Choroid plexus epithelial cell (primary cell): Measurements from ENCODE around the gene DNAJC24.

Source experiments
- DNase-seq: peaks from one replicate; pipeline ENCODE4 v3.0.0-alpha.2; 2010; ENCODE audit warnings: low read depth
- H3K4me3 ChIP-seq: 2 replicates; pipeline ENCODE4 v1.5.1; 2011; ENCODE audit warnings: low read depth, mild to moderate bottlenecking, control low read depth, low read length, moderate library complexity
- TF ChIP-seq, protein P1 (sequence below): conservative IDR thresholded peaks from 2 replicates; pipeline ENCODE4 v1.5.1; 2011; ENCODE audit warnings: low read depth, mild to moderate bottlenecking, control low read depth, inconsistent platforms, low read length, moderate library complexity

DNAJC24 gene

DNA sequence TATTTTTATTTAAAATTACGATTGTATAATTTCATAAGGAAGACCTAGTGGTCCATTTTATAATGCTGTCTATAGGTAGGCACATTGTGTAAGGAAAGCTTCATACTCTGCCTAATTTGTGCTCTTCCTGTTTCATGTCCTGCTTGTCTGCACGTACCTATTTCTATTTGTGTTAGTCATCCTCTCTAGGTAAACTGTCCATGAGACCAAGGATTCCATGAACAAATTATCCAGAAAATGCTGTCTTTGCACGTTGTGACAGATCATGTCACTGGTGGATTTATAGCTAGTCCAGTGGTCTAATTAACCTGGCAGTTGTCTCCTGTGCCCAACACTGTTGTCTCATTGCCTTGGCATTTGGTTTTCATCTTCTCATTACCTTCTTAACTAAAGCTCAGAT lies 44.7 kb downstream of the DNAJC24 start:
- DNase-seq = no peak
- TF ChIP-seq, protein P1, sequence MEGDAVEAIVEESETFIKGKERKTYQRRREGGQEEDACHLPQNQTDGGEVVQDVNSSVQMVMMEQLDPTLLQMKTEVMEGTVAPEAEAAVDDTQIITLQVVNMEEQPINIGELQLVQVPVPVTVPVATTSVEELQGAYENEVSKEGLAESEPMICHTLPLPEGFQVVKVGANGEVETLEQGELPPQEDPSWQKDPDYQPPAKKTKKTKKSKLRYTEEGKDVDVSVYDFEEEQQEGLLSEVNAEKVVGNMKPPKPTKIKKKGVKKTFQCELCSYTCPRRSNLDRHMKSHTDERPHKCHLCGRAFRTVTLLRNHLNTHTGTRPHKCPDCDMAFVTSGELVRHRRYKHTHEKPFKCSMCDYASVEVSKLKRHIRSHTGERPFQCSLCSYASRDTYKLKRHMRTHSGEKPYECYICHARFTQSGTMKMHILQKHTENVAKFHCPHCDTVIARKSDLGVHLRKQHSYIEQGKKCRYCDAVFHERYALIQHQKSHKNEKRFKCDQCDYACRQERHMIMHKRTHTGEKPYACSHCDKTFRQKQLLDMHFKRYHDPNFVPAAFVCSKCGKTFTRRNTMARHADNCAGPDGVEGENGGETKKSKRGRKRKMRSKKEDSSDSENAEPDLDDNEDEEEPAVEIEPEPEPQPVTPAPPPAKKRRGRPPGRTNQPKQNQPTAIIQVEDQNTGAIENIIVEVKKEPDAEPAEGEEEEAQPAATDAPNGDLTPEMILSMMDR = no peak
- H3K4me3 ChIP-seq = no peak overlapping the region

DNA sequence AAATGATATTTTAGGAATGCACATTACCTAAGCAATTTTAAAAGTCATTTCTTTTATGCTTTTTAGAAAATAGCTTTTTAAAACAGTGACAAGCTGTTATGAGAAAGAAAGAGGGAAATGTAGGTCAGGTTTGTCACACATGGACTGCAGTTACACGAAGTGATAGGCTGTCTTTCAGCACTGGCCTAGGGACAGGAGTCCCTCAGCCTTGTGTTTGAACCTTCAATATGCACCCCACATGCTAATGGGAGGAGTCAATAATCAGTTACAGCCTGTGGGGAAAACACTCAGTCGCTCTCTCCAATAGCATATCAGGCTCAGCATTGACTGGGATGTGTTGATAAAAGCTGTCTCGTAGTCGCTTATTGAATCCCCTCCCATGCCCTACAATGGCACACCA lies 45.8 kb downstream of the DNAJC24 start:
- H3K4me3 ChIP-seq = no peak overlapping the region
- no peak for DNase-seq
- TF ChIP-seq, protein P1 = no peak

DNA sequence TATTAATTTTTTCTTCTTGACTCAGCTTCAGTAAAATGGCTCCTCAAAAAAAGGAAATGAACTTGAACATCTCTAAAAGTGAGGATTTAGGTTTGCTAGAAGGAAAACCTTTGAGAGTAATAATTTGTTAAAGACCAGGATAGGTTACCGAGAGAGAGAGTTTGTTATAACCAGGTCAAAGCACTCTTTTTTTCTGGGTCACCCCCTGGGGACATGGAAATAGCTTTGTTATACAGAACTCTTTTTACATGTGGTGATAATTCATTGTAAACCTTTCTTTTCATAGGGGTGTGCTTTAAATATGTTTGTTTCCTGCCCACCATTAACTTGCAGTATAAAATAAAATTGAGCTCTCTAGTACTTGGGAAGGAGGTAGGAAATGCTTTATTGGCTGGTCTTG lies 47.7 kb downstream of the DNAJC24 start:
- no peak overlapping the region for H3K4me3 ChIP-seq
- no peak for DNase-seq
- TF ChIP-seq, protein P1 = no peak

- H3K4me3 ChIP-seq = no peak overlapping the region
- no peak for DNase-seq
- TF ChIP-seq, protein P1 = no peak
Measured at GRCh38 chr11:31417816-31418215, 48.2 kb downstream of the DNAJC24 start.

DNA sequence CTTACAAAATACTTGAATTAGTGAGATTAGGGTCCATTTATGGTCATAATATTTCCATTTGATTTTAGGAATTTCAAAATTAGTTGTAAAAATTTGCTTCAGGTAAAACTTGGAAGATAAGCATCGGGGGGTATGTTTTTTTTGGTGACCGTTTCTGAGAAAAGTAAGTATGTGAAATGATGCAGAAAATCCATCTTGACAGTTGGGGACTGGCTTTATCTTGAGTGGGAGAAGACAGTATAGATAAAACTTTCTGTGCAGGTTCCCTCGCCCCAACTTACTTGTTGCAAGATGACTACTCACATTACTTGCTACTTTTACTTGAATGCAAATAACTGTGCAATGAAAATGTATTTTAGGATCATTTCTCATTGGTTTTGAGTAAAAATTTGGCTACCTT lies 49.5 kb downstream of the DNAJC24 start:
- no peak for DNase-seq
- TF ChIP-seq, protein P1 = no peak
- H3K4me3 ChIP-seq = no peak overlapping the region

DNA sequence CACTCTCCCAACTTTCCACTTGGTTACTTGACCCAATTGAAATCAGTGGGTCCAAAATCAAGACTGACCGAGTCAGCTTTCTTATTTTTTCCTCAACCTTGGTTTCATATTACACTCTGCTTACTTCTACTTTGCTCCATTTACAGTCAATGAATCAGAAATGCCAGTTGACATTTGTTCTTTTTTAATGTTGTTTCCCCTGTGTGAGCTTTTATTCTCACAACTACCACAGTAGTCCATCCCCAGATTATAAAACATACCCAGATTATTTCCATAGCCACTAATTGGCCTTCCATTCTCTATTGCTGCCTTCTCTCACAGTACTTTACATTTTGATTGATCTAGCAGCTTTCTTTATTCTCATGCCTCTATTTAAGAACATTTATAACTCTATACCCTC lies 50.0 kb downstream of the DNAJC24 start:
- peak; percentile 21 for DNase-seq
- TF ChIP-seq, protein P1 = no peak
- H3K4me3 ChIP-seq = no peak overlapping the region

DNA sequence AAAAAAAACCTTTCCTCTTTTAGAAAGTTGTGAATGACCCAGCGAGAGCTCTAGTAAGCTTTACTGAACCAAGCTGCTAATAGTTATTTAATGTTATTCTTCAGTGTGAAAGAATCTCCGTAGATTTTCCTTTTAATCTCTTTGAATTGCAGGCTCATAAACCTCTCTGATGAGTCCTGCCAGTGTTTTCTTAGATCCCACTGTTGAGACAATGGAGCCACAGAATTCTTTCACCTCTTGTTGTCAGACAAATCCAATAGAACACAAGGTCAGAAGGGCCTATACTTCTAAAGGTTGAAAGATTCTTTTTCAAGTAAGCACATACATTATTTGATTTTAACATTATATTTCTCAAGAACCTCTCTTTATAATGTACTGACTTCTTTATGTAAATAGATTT lies 52.2 kb downstream of the DNAJC24 start:
- TF ChIP-seq, protein P1 = no peak
- DNase-seq = peak; percentile 3
- H3K4me3 ChIP-seq = no peak overlapping the region
